SH-SY5Y (cell line): ENCODE data around the gene MACROD2.

Source experiments
- GATA2 ChIP-seq: IDR thresholded peaks from 2 replicates; pipeline ENCODE4 v1.6.1; 2011; ENCODE audit warnings: mild to moderate bottlenecking, low read depth, low read length
- GATA3 ChIP-seq: IDR thresholded peaks from 2 replicates; pipeline ENCODE4 v1.6.1; 2011; ENCODE audit warnings: low read depth, mild to moderate bottlenecking, low read length, moderate library complexity

- TF ChIP-seq GATA2 (no peak), GATA3 (no peak)
These were observed 1146.5 kb downstream of the MACROD2 start for GRCh38 chr20:15141861-15142260.
